K562 (cell line): ENCODE data around the gene ABCC6. TPM values are rescaled to one million over a fixed set of nuclear protein-coding genes. Genes with fewer than 3 reads are reported as not detected.

Experiments used
- ATAC-seq: fragments of 200-7000 bp; cut with Tn5 transposase; 3 replicates; pipeline ENCODE4 v1.9.1; 2020; ENCODE audit warnings: moderate library complexity
- BruUV-seq: library from RNA; stranded (reverse); fragments of 400-500 nt; replicated peaks from 2 replicates; lab custom pipeline; 2021; lab: Mats Ljungman, UMichigan
- CTCF ChIA-PET: fragments of 300-600 bp; formaldehyde crosslinking; extraction: SDS; loops from one replicate; lab custom pipeline; 2021; ENCODE audit warnings: low intra/inter-chr PET ratio; lab: Yijun Ruan, JAX
- POLR2A ChIA-PET: fragments of 300-600, 350-650 bp; sonication (Branson Sonifier 250); formaldehyde crosslinking; extraction: SDS; loops from one replicate; lab custom pipeline; 2021; ENCODE audit warnings: antibody characterized with exemption, inconsistent platforms; lab: Yijun Ruan, JAX
- DNase-seq, 4 experiments: peaks; one replicate each; pipeline versions ENCODE4 v3.0.0 to v3.0.0-alpha.2; 2011 to 2018; ENCODE audit warnings: low spot score in 3 of 4, mixed read lengths in 3 of 4; ENCODE audit errors: extremely low read depth in 1 of 4
- FAIRE-seq: peaks from 2 replicates; lab custom pipeline; 2011; peaks lifted over from hg19 to GRCh38; lab: Jason Lieb, UNC
- H2AFZ ChIP-seq: 2 replicates; pipeline ENCODE4 v1.6.0; 2011; ENCODE audit warnings: low read depth, low read length, control low read depth, inconsistent platforms
- H3K27ac ChIP-seq: fragments of 200-600 bp; 3 replicates; pipeline ENCODE4 v1.8.0; 2011; ENCODE audit warnings: low read depth, mild to moderate bottlenecking, control low read depth, inconsistent platforms, low read length, moderate library complexity, mixed read lengths; ENCODE audit errors: extremely low read depth
- H3K27me3 ChIP-seq, 2 experiments: fragments of 300-600 bp in 1 of 2; 2 replicates in 1 of 2; 3 replicates in 1 of 2; pipeline versions ENCODE4 v1.6.0 to v1.8.0; 2011; ENCODE audit warnings: inconsistent platforms in 2 of 2, low read length in 2 of 2, mild to moderate bottlenecking in 1 of 2, mixed read lengths in 1 of 2, moderate library complexity in 1 of 2; ENCODE audit not compliant: control insufficient read depth in 2 of 2, insufficient read depth in 2 of 2
- H3K36me3 ChIP-seq: fragments of 300-600 bp; 3 replicates; pipeline ENCODE4 v1.8.0; 2011; ENCODE audit warnings: mild to moderate bottlenecking, low read length, inconsistent platforms; ENCODE audit not compliant: control insufficient read depth, insufficient read depth
- H3K4me1 ChIP-seq, 2 experiments: fragments of 200-600 bp in 1 of 2; replicated peaks in 1 of 2; 2 replicates in 1 of 2; 3 replicates in 1 of 2; pipeline versions ENCODE4 v1.5.1 to v1.8.0; 2011; ENCODE audit warnings: inconsistent platforms in 2 of 2, low read length in 2 of 2, mild to moderate bottlenecking in 1 of 2, mixed read lengths in 1 of 2, moderate library complexity in 1 of 2; ENCODE audit not compliant: control insufficient read depth in 2 of 2, insufficient read depth in 2 of 2
- H3K4me2 ChIP-seq: 2 replicates; pipeline ENCODE4 v1.6.1; 2011; ENCODE audit warnings: low read length, control low read depth, inconsistent platforms, mixed read lengths; ENCODE audit not compliant: insufficient read depth
- H3K4me3 ChIP-seq: fragments of 200-600 bp; sonication (generic), shearing (Covaris generic); 2 replicates; pipeline ENCODE4 v1.5.1; 2016; ENCODE audit warnings: control low read depth, inconsistent platforms
- H3K79me2 ChIP-seq: fragments of 200-600 bp; 3 replicates; pipeline ENCODE4 v1.8.0; 2011; ENCODE audit warnings: low read length, inconsistent platforms; ENCODE audit not compliant: control insufficient read depth, insufficient read depth
- H3K9ac ChIP-seq, 2 experiments: 2 replicates each; pipeline versions ENCODE4 v1.6.0 to v1.6.1; 2011; ENCODE audit warnings: low read depth in 2 of 2, low read length in 2 of 2, control low read depth in 1 of 2, inconsistent platforms in 1 of 2, mild to moderate bottlenecking in 1 of 2, mixed read lengths in 1 of 2; ENCODE audit not compliant: insufficient read depth in 1 of 2
- H3K9me1 ChIP-seq: one replicate; pipeline ENCODE4 v1.6.0; 2011; ENCODE audit warnings: inconsistent platforms, mild to moderate bottlenecking, low read length, moderate library complexity; ENCODE audit not compliant: control insufficient read depth, insufficient read depth
- H3K9me3 ChIP-seq: replicated peaks from 2 replicates; pipeline ENCODE4 v1.5.1; 2011; ENCODE audit warnings: low read depth, low read length, inconsistent platforms; ENCODE audit not compliant: control insufficient read depth, insufficient read depth
- H4K20me1 ChIP-seq: replicated peaks from 2 replicates; pipeline ENCODE4 v1.6.1; 2011; ENCODE audit warnings: low read length, inconsistent platforms, mixed read lengths; ENCODE audit not compliant: control insufficient read depth, insufficient read depth
- DACH1 ChIP-seq: fragments of 450-650 bp; IDR thresholded peaks from 2 replicates; pipeline ENCODE4 v1.6.1; 2018; ENCODE audit not compliant: partially characterized antibody
- DNMT1 ChIP-seq: fragments of 450-650 bp; IDR thresholded peaks from 2 replicates; pipeline ENCODE4 v1.6.1; 2016; ENCODE audit warnings: antibody characterized with exemption, mild to moderate bottlenecking
- HDGF ChIP-seq: fragments of 450-650 bp; IDR thresholded peaks from 2 replicates; pipeline ENCODE4 v1.6.1; 2016
- ZBTB1 ChIP-seq: sonication (generic); formaldehyde crosslinking; IDR thresholded peaks from 2 replicates; pipeline ENCODE4 v1.8.1; 2023; ENCODE audit warnings: missing genetic modification reagents, low read depth, mild to moderate bottlenecking, borderline replicate concordance
- WGBS: fragments of 100-300 bp; shearing (Covaris generic); methylation state at CpG from one replicate; pipeline ENCODE4 v1.1.6; 2016; ENCODE audit warnings: low coverage, mixed read lengths; ENCODE audit not compliant: insufficient coverage; ENCODE audit errors: missing lambda C conversion rate; 5-methylcytosine and 5-hydroxymethylcytosine counted together
- in situ Hi-C: fragments of 300-500 bp; cut with MboI; formaldehyde crosslinking; loops from 4 replicates; pipeline ENCODE4 v1.15.0; 2018; ENCODE audit warnings: inconsistent platforms, mixed read lengths
- intact Hi-C: fragments of 100-400 bp; cut with micrococcal nuclease; formaldehyde crosslinking; loops from 2 replicates; pipeline ENCODE4 v1.14.2; 2022
- polyA plus RNA-seq, 8 experiments: library from polyadenylated mRNA; depleted of rRNA in 4 of 8; stranded (reverse) in 5 of 8; unstranded in 3 of 8; fragments of >200 nt; fragmentation: Nextera tagmentation in 2 of 8; fragmentation: Illumina TruSeq in 1 of 8; extraction: Ambion mirVana in 2 of 8; extraction: Trizol in 1 of 8; gene quantifications; 2 replicates each; pipeline versions ENCODE4 v1.2.1 to v1.2.3, GENCODE V29; 2011 to 2014; ENCODE audit warnings: inconsistent platforms in 1 of 8, missing spikeins in 1 of 8
- total RNA-seq, 7 experiments: library from RNA; depleted of rRNA in 6 of 7; stranded (reverse); fragments of >200 nt in 6 of 7; fragmentation: Illumina TruSeq in 2 of 7; extraction: Trizol in 2 of 7; gene quantifications; 2 replicates each; pipeline versions ENCODE4 v1.2.1 to v1.2.3, GENCODE V29; 2011 to 2021; ENCODE audit warnings: low replicate concordance in 1 of 7

The ABCC6 gene
- total and polyA plus RNA-seq, 9 of the 15 experiments (the other 6 are each of a cell fraction or from before 2014, with no cell fraction given), result 0.03 to 0.46 (median 0.07) TPM; not detected in 4

GRCh38 chr16:16147316-16147999 lies 75.8 kb downstream of the ABCC6 start:
- H3K4me3 ChIP-seq, result no peak overlapping the region
- intact Hi-C loops (no loop called here), in situ Hi-C loops (no loop called here)
- FAIRE-seq (no peak), DNase-seq (no peak), ATAC-seq (no peak)
- no peaks in the 10 kb centered on the region for H4K20me1 ChIP-seq
- H3K36me3 ChIP-seq, result peaks cover 16% of the 10 kb centered on the region; the same call in 2 of the 3 replicates
- no peaks in the 10 kb centered on the region for H3K9me1 ChIP-seq
- no TSS peak for BruUV-seq
- 64% methylated on average over 17 of the region's 17 CpGs for WGBS
- no peaks in the 10 kb centered on the region for H3K9me3 ChIP-seq
- no peaks in the 10 kb centered on the region for H3K27me3 ChIP-seq
- H3K79me2 ChIP-seq, result no peaks in the 10 kb centered on the region
- TF ChIP-seq DACH1 (no peak), DNMT1 (no peak), HDGF (no peak), ZBTB1 (CRISPR knock-in tag) (no peak)
- ChIA-PET CTCF (no interaction called here), POLR2A (interaction anchor here (0.6 kb wide), 1 partner anchor 16 kb away, joined by 3 read pairs; no protein-coding TSS in a partner anchor)
- H3K4me2 ChIP-seq, result no peak overlapping the region
- no peak overlapping the region for H3K27ac ChIP-seq
- H3K9ac ChIP-seq, result 0 out of 4 replicates have a peak overlapping the region, but pooled peaks of 1 of the 2 experiments have one; percentile 1
- no peak overlapping the region for H2AFZ ChIP-seq
- H3K4me1 ChIP-seq, result peaks cover 4 to 12% of the 10 kb centered on the region in 2 experiments; a peak in 4 of 5 replicates
